SH-SY5Y (cell line): Measurements from ENCODE around the gene BACE2.

Source experiments
- GATA2 ChIP-seq: IDR thresholded peaks from 2 replicates; pipeline ENCODE4 v1.6.1; 2011; ENCODE audit warnings: mild to moderate bottlenecking, low read depth, low read length
- GATA3 ChIP-seq: IDR thresholded peaks from 2 replicates; pipeline ENCODE4 v1.6.1; 2011; ENCODE audit warnings: low read depth, mild to moderate bottlenecking, low read length, moderate library complexity

DNA sequence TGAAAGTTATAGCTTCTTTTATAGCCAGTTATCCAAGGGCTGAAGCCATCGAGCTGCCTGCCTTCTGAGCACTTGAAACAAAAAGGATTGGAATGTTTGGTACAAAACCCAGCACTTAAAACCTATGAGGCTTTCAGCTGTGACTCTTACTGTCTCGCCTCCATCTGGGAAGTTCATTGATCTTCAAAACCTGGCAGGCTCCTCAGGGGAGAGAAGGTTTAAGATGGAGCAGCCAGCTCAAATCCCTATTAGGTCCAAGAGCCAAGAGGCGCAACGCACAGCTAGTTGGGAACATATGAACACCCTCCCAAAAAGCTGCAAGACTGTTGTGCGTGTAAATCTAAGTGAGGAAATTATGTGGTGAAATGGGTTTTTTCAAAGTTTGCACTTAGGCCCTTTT lies 33.4 kb downstream of the BACE2 start:
- TF ChIP-seq GATA2 = no peak
- TF ChIP-seq GATA3 = no peak
